Adipocyte (in vitro differentiated cells): Measurements from ENCODE around the gene MEIKIN.

Source experiments
- DNase-seq: peaks from one replicate; pipeline ENCODE4 v3.0.0-alpha.2; 2015; ENCODE audit warnings: low read depth
- H3K27me3 ChIP-seq: replicated peaks from 2 replicates; pipeline ENCODE4 v1.7.0; 2013; ENCODE audit warnings: mild to moderate bottlenecking, low read length, moderate library complexity; ENCODE audit not compliant: control insufficient read depth, insufficient read depth
- H3K36me3 ChIP-seq: 2 replicates; pipeline ENCODE4 v1.7.0; 2013; ENCODE audit warnings: low read length, mild to moderate bottlenecking, moderate library complexity; ENCODE audit not compliant: control insufficient read depth, insufficient read depth, severe bottlenecking
- H3K4me1 ChIP-seq: 2 replicates; pipeline ENCODE4 v1.7.0; 2013; ENCODE audit warnings: mild to moderate bottlenecking, low read length, moderate library complexity; ENCODE audit not compliant: control insufficient read depth, insufficient read depth
- H3K4me3 ChIP-seq: 2 replicates; pipeline ENCODE4 v1.7.0; 2013; ENCODE audit warnings: mild to moderate bottlenecking, low read length, moderate library complexity
- H3K9ac ChIP-seq: 2 replicates; pipeline ENCODE4 v1.7.0; 2013; ENCODE audit warnings: mild to moderate bottlenecking, low read length, moderate library complexity
- H3K9me3 ChIP-seq: 2 replicates; pipeline ENCODE4 v1.7.0; 2013; ENCODE audit warnings: mild to moderate bottlenecking, low read length, moderate library complexity; ENCODE audit not compliant: control insufficient read depth

The MEIKIN gene

DNA sequence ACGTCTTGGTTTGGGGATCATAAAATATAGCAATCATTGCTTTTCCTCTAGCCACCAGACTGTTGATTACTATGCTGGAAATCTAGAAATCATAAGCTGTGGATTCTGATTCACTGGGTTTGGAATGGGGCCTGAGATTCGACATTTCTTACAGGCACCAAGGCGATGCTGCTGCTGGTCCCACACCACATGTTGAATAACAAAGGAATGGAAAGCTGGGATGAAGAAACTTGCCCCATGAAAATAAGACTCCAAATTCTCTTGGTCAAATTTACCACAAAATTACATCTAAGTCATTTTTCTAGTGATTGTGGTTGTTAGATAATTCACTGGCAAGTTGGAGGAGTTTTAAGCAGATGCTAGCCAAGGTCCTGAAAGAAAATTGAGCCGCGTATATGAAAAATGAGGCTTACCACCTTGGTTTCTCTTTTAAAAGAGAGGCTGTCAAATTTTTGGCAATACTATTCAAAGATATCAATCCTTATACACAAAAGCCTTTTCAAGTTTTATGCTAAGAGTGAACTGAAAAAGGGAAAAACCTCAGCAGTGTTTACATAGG lies 23.0 kb upstream of the MEIKIN start:
- Histone ChIP-seq H3K27me3 (peaks cover 8% of the 10 kb centered on the region), H3K4me1 (no peaks in the 10 kb centered on the region), H3K9me3 (no peaks in the 10 kb centered on the region), H3K9ac (no peak overlapping the region), H3K4me3 (no peak overlapping the region), H3K36me3 (no peaks in the 10 kb centered on the region)
- DNase-seq: peak; percentile 39

DNA sequence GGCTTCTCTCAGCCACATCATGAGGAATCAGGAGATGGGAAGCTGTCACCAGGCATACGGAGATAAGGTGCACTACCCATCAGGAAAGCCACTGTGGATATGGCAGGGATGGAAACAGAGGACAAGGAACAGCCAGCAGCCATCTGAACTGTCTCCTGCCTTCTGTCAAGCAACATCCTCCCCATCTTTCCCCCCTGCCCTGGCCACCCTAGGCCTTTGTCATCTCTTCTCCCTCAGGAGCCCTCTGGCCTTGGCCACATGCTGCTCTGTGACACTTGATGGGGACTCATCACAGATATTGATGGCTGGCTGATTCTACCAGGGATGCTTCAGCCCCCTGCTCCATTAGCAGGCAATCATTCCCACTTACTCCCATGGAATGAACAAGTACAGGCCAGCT lies 21.1 kb upstream of the MEIKIN start:
- no peaks in the 10 kb centered on the region for H3K4me1 ChIP-seq
- H3K9ac ChIP-seq: no peak overlapping the region
- no peaks in the 10 kb centered on the region for H3K27me3 ChIP-seq
- H3K4me3 ChIP-seq: no peak overlapping the region
- no peaks in the 10 kb centered on the region for H3K36me3 ChIP-seq
- H3K9me3 ChIP-seq: no peaks in the 10 kb centered on the region
- no peak for DNase-seq

DNA sequence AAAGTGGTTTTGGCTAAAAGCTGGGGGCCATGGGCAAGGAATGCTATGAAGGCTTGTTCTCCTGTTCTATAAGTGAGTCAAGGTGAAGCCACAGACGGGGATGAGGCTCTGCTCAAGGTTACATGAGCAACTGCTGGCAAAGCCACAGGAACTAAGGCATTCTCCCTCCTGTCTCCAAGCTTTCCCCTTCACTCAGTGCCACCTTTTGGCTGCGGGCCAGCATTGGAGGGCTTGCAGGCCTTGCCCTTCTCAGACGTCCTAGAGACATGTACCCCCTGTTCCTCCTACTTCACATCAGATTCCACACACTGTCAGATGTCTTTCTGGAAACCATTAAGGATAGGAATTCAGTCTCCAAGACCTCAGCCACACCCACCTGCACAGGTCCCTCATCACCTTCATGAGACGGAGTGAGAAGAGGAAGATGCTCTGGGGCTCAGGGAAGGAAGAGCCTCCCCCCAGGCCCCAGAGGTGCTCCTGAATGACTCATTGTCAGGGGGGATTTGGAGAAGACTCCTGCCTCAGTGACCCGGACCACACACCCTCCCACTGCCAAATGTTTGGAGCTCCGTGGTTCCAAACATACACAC lies 20.5 kb upstream of the MEIKIN start:
- no peaks in the 10 kb centered on the region for H3K36me3 ChIP-seq
- H3K9ac ChIP-seq: no peak overlapping the region
- H3K4me3 ChIP-seq: no peak overlapping the region
- H3K4me1 ChIP-seq: no peaks in the 10 kb centered on the region
- H3K27me3 ChIP-seq: no peaks in the 10 kb centered on the region
- DNase-seq: no peak
- no peaks in the 10 kb centered on the region for H3K9me3 ChIP-seq

DNA sequence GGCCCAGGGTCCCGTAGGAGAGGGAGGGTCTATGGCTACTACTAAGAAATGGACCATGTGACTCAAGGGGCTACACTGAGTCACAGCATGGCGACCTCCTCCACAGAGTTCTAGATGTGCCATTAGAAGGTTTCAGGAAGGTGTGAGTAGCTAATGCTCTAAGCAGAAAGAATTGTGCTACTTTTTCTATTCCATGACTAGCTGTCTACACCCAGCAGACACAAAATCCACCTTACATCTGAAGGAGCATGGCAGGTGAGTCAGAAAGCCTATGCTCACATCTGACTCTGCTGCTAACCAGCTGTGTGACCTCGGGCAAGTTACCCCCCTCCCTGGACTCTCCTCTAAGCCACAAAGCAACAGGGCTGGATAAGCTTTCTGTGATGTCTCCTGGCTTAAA lies 14.4 kb upstream of the MEIKIN start:
- no peak overlapping the region for H3K9ac ChIP-seq
- H3K27me3 ChIP-seq: no peaks in the 10 kb centered on the region
- no peak overlapping the region for H3K4me3 ChIP-seq
- H3K9me3 ChIP-seq: no peaks in the 10 kb centered on the region
- no peaks in the 10 kb centered on the region for H3K36me3 ChIP-seq
- no peaks in the 10 kb centered on the region for H3K4me1 ChIP-seq
- no peak for DNase-seq

DNA sequence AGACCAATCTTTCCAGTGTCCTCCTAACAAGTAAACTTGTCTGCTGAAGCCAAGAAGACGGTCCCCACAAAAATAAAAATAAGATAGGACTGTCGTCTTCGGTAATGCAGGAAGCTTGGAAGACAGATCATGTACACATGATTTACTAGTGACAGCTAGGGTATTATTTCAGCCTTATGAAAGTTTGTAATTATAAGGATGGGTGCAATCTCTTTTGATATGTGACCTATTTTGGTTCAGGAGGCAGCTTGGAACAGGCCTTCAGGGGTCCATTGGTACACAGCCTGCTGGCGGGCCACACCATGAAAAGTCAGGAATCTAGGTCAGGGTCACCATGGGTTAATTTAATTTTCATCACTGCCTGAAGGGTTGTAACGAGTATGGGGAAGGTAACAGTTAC lies 13.7 kb upstream of the MEIKIN start:
- Histone ChIP-seq H3K4me3 (no peak overlapping the region), H3K27me3 (no peaks in the 10 kb centered on the region), H3K9me3 (no peaks in the 10 kb centered on the region), H3K36me3 (no peaks in the 10 kb centered on the region), H3K9ac (no peak overlapping the region), H3K4me1 (no peaks in the 10 kb centered on the region)
- no peak for DNase-seq

DNA sequence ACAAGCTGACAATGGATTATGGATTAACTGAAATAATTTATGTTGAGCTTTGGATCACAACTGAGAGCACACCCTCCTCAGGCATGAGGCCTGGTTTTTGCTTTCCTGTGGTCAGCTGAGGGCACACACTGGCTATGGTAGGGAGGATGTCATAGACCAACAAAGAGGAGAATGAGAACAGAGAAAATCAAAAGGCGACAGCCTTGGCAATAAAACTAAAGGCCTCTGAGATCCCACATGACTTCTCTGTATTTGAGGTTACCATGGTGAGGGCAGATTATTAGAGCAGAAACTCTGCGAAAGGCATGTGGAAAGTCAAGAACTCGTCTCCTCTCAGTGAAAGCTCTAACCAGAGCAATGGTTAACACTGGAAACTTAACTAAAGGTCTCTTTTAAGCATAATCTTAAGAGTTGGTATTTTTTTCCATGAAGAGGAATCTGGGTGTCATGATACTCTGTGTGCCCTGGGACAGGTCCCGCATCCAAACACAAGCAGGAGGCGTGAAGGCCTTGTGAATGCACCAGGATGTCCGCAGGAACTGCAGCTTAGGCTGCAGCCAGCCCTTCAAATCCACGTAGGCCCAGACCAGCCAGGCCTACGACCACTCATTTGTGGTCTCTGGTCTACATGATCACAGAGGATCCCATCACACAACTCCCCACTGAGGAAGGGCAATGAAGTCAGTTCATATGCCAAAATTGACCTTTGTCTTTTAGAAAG lies 12.4 kb upstream of the MEIKIN start:
- Histone ChIP-seq H3K4me1 (no peaks in the 10 kb centered on the region), H3K27me3 (no peaks in the 10 kb centered on the region), H3K36me3 (no peaks in the 10 kb centered on the region), H3K9ac (no peak overlapping the region), H3K9me3 (no peaks in the 10 kb centered on the region), H3K4me3 (no peak overlapping the region)
- DNase-seq: no peak

DNA sequence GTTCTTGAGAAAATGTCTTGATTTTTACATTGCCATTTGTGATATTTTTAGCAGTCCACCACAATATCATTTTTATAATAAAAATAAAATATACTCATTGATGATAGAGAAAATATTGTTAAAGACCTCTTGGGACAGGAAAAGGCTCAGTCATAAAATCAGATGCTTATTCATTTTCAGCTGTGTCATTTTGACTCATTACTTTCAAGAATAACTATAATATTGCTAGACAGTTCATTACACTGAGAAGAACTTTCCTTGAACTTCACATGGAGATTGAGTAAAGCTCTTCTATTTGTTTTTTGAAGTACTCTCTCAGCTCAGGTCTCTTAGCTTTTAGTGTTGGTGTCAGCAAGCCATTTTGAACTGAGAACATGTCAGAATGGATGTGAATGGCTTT lies 8.5 kb upstream of the MEIKIN start:
- H3K36me3 ChIP-seq: no peaks in the 10 kb centered on the region
- H3K4me3 ChIP-seq: no peak overlapping the region
- DNase-seq: no peak
- no peaks in the 10 kb centered on the region for H3K27me3 ChIP-seq
- no peak overlapping the region for H3K9ac ChIP-seq
- H3K9me3 ChIP-seq: no peaks in the 10 kb centered on the region
- H3K4me1 ChIP-seq: no peaks in the 10 kb centered on the region

DNA sequence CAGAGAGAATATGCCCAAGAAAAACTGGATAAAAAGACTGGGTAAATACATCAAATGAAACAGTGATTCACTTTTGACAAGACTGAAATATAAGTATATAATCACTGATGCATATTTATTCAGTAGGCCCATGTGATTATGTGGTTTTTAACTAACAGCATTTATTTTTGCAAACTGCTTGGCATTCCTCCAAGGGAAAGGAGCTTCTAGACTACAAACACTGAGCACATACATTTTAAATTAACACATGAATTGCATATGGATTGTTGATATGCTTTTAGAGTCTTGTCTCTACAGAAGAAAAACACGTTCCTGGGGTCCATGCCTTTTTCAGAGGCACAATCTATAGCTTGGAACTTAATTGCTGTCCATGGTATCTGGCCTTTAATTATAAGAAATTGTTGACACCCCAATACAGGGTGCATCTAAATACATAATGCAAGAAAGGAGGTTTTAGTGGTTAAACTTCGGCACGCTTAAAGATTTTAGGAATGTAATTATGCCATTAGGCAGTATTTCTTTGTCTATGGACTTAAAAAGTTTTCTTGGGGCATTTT lies 6.9 kb upstream of the MEIKIN start:
- Histone ChIP-seq H3K9ac (no peak overlapping the region), H3K36me3 (no peaks in the 10 kb centered on the region), H3K4me3 (no peak overlapping the region), H3K4me1 (no peaks in the 10 kb centered on the region), H3K27me3 (no peaks in the 10 kb centered on the region), H3K9me3 (no peaks in the 10 kb centered on the region)
- DNase-seq: peak; percentile 24

DNA sequence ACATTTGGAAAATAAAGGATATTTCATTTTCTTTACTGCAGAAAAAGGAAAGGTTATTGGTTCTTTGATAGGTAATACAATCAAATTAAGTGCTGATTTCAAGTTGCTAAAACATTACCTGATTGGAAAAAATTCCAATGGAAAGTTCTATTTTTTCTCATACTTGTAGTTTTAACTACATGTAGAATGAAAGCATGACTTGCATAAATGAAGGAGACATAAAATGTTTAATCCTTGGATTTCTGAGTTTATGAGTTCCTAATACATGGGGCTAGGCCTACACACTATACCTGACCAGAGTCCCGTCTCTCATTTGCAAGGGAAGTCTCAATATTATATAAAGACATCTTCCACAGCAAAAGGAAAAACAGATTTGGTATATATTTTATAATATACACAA lies 5.2 kb upstream of the MEIKIN start:
- Histone ChIP-seq H3K9me3 (no peaks in the 10 kb centered on the region), H3K4me3 (no peak overlapping the region), H3K27me3 (no peaks in the 10 kb centered on the region), H3K9ac (no peak overlapping the region), H3K4me1 (no peaks in the 10 kb centered on the region), H3K36me3 (no peaks in the 10 kb centered on the region)
- DNase-seq: no peak

DNA sequence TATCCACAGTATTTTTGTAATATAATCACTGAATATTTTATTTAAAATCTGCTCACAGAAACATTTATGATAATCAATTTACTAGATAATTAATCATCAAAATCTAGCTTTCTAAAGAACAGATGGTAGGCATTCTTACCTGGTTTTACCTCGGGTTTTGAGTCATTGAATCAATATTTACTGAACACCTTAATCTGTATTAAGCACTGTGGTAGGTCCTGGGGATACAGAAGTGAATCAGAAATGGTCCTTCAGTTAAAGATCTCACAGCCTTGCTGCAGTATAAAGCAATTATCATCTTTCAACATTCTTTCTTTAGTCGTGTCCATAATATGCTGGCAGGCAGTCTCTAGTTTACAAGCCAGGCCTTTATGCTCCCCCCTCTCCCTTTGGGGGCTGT lies 2.0 kb upstream of the MEIKIN start:
- H3K4me1 ChIP-seq: no peaks in the 10 kb centered on the region
- H3K9ac ChIP-seq: no peak overlapping the region

DNA sequence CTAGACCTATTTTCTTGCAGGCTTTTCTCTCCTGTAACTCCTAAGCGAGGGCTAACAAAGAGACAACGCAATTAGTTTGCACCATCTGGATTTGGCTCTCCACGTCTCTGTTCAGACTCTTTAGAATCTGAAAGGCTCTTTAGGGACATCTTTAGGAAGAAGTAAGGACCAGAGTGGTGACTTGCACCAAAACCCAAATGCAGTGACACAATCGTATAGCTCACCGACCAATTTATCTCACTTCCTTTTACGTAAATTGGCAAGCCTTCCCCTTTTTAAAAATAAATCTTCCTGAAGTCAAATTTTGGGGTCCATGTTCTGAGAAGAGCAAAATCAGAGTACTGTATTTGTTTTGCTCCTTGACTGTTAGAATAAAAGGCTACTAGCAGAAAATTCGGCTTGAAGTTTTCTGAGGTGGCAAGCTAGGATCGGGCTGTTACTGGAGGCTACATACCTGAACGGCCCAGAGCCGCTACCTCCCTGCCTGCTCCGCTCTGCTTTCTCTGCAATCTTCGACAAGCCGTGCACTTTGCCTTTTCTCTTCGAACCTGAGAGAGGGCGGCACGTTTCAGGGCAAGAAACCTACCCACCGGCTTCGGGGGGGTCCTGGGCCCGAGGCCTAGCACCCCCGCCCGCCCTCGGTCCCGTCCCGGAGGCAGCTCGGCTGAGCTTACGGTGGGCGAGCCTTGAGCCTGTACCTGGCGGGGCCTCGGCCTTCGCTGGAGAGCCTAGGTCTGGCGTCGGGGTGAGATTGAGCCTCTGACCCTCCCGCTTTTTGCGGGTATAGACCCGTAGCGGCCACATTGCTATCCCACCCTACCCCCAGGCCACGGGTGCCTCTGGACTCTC lies 537 bp downstream of the MEIKIN start:
- Histone ChIP-seq H3K4me1 (no peaks in the 10 kb centered on the region), H3K9ac (no peak overlapping the region), H3K36me3 (no peaks in the 10 kb centered on the region), H3K27me3 (no peaks in the 10 kb centered on the region), H3K4me3 (no peak overlapping the region), H3K9me3 (no peaks in the 10 kb centered on the region)
- no peak for DNase-seq

More for the DNA sequence above, 2.0 kb upstream of the MEIKIN start:
- no peak overlapping the region for H3K4me3 ChIP-seq
- H3K36me3 ChIP-seq: no peaks in the 10 kb centered on the region
- H3K9me3 ChIP-seq: no peaks in the 10 kb centered on the region
- no peak for DNase-seq
- no peaks in the 10 kb centered on the region for H3K27me3 ChIP-seq
